ENCODE measurements around the gene GPR160. TPM values are rescaled to one million over a fixed set of nuclear protein-coding genes. Genes with fewer than 3 reads are reported as not detected.

The GPR160 gene
- total and polyA plus RNA-seq, 2 experiments from 2014 or later = 39.4 to 55.7 TPM

GRCh38 chr3:170081079-170081741, 43.4 kb downstream of the GPR160 start:
- H3K9me2 ChIP-seq (ENCODE audit: insufficient read depth) = no peaks in the 10 kb centered on the region
- H3K27ac Mint-ChIP-seq = no peak overlapping the region
- no peak overlapping the region for H2AFZ ChIP-seq
- peaks cover 9% of the 10 kb centered on the region for H3K4me1 Mint-ChIP-seq
- no peaks in the 10 kb centered on the region for H3K27me3 Mint-ChIP-seq (ENCODE audit: insufficient read depth, low read depth, poor library complexity)
- no peak for ATAC-seq
- DNase-seq (ENCODE audit: low spot score) = no peak
- H4K20me1 ChIP-seq (replicated peaks; ENCODE audit: insufficient read depth) = no peaks in the 10 kb centered on the region
- no peak overlapping the region for H3K4me2 ChIP-seq
- no peaks in the 10 kb centered on the region; the same call in 1 of the 2 replicates for H3K36me3 ChIP-seq (ENCODE audit: insufficient read depth)
- H3K79me2 ChIP-seq (replicated peaks; ENCODE audit: insufficient read depth) = no peaks in the 10 kb centered on the region
- no peak overlapping the region for H3K27ac ChIP-seq (ENCODE audit: low read depth)
- no peak overlapping the region for H3K4me3 Mint-ChIP-seq
- H3K27me3 ChIP-seq (ENCODE audit: insufficient read depth) = no peaks in the 10 kb centered on the region
- peaks cover 12% of the 10 kb centered on the region; the same call in 2 of the 3 replicates for H3K36me3 Mint-ChIP-seq (ENCODE audit: low read depth)
- H3F3A ChIP-seq (replicated peaks; ENCODE audit: low read depth) = no peaks in the 10 kb centered on the region
- H3K4me1 ChIP-seq (ENCODE audit: insufficient read depth) = no peaks in the 10 kb centered on the region
- H3K4me3 ChIP-seq = no peak overlapping the region
- no peaks in the 10 kb centered on the region for H3K9me3 Mint-ChIP-seq
- TF ChIP-seq CREB1 (CRISPR knock-in tag; IDR thresholded peaks at IDR 0.05; ENCODE audit: low read depth) (no peak), ZNF331 (CRISPR knock-in tag; IDR thresholded peaks at IDR 0.05; ENCODE audit: low read depth) (no peak), STAT1 (IDR thresholded peaks at IDR 0.05; ENCODE audit: unreplicated experiment) (no peak), ZNF114 (CRISPR knock-in tag; IDR thresholded peaks at IDR 0.05) (no peak), ZNF462 (CRISPR knock-in tag; IDR thresholded peaks at IDR 0.05) (no peak), POLR2AphosphoS5 (IDR thresholded peaks at IDR 0.05; ENCODE audit: low read depth) (no peak), JUNB (IDR thresholded peaks at IDR 0.05; ENCODE audit: unreplicated experiment) (no peak), EZH2phosphoT487 (IDR thresholded peaks at IDR 0.05; ENCODE audit: unreplicated experiment) (no peak), NANOG (IDR thresholded peaks at IDR 0.05; ENCODE audit: borderline replicate concordance) (no peak), ETS1 (IDR thresholded peaks at IDR 0.05) (no peak)

Data from GM23338 (cell line).